GM19372 (cell line): Measurements from ENCODE around the gene NEK4.

Experiments used
- ATAC-seq: cut with Tn5 transposase; IDR thresholded peaks from one replicate; pipeline ENCODE4 v1.9.1; 2021; ENCODE audit warnings: mild to moderate bottlenecking, low read depth, moderate library complexity; ENCODE audit not compliant: unreplicated experiment

NEK4 gene

GRCh38 chr3:52705688-52706686 is 64.8 kb downstream of the NEK4 start, which contains the start of the genes GLT8D1 and SPCS1:
Gene GLT8D1, minus strand, starts transcription at chr3:52705791. Its CDS starts 5,331 bp downstream, at chr3:52700460.
Gene SPCS1, plus strand, starts transcription at chr3:52706106. Its CDS starts 141 bp downstream, at chr3:52706247.
- ATAC-seq = peak; percentile 70

- peak; percentile 35 for ATAC-seq
Measured at GRCh38 chr3:52705438-52705687, 65.4 kb downstream of the NEK4 start.

GRCh38 chr3:52704611-52705437 is 65.9 kb downstream of the NEK4 start:
- no peak for ATAC-seq

GRCh38 chr3:52703341-52703740 is 67.4 kb downstream of the NEK4 start:
- ATAC-seq = no peak

- ATAC-seq = no peak
Measured at GRCh38 chr3:52697632-52697965, 73.1 kb downstream of the NEK4 start.

- no peak for ATAC-seq
Measured at GRCh38 chr3:52696830-52697631, 73.7 kb downstream of the NEK4 start.

GRCh38 chr3:52695798-52696671 is 74.7 kb downstream of the NEK4 start:
- no peak for ATAC-seq

- no peak for ATAC-seq
Measured at GRCh38 chr3:52694528-52695189, 76.1 kb downstream of the NEK4 start.

GRCh38 chr3:52693071-52693470 is 77.7 kb downstream of the NEK4 start:
- ATAC-seq = no peak

GRCh38 chr3:52690560-52690959 is 80.2 kb downstream of the NEK4 start:
- no peak for ATAC-seq

GRCh38 chr3:52689151-52689550 is 81.6 kb downstream of the NEK4 start:
- no peak for ATAC-seq

GRCh38 chr3:52688266-52688665 is 82.5 kb downstream of the NEK4 start:
- no peak for ATAC-seq

- ATAC-seq = peak; percentile 76
Measured at GRCh38 chr3:52685709-52686691, 84.7 kb downstream of the NEK4 start, which contains the start of the genes GNL3 and PBRM1. Gene GNL3, plus strand, starts transcription at chr3:52686032. Its CDS starts 61 bp downstream, at chr3:52686093. Gene PBRM1, minus strand, starts transcription at chr3:52685913.

GRCh38 chr3:52685285-52685708 is 85.4 kb downstream of the NEK4 start:
- ATAC-seq = peak; percentile 77

- ATAC-seq = no peak
Measured at GRCh38 chr3:52684184-52684583, 86.6 kb downstream of the NEK4 start.

GRCh38 chr3:52683611-52684010 is 87.1 kb downstream of the NEK4 start:
- ATAC-seq = no peak

- no peak for ATAC-seq
Measured at GRCh38 chr3:52682016-52682415, 88.7 kb downstream of the NEK4 start.

- no peak for ATAC-seq
Measured at GRCh38 chr3:52681596-52681995, 89.1 kb downstream of the NEK4 start.
